GM19397 (cell line): Measurements from ENCODE around the gene SLC10A4.
"Not testable (repeated sequence)": the region's sequence is repeated elsewhere in the genome, so short reads cannot be mapped to it uniquely, and the experiment has no call there.

Source experiments
- ATAC-seq: cut with Tn5 transposase; IDR thresholded peaks from one replicate; pipeline ENCODE4 v1.9.1; 2021; ENCODE audit warnings: mild to moderate bottlenecking, moderate library complexity; ENCODE audit not compliant: unreplicated experiment

SLC10A4 gene, protein sequence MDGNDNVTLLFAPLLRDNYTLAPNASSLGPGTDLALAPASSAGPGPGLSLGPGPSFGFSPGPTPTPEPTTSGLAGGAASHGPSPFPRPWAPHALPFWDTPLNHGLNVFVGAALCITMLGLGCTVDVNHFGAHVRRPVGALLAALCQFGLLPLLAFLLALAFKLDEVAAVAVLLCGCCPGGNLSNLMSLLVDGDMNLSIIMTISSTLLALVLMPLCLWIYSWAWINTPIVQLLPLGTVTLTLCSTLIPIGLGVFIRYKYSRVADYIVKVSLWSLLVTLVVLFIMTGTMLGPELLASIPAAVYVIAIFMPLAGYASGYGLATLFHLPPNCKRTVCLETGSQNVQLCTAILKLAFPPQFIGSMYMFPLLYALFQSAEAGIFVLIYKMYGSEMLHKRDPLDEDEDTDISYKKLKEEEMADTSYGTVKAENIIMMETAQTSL

DNA sequence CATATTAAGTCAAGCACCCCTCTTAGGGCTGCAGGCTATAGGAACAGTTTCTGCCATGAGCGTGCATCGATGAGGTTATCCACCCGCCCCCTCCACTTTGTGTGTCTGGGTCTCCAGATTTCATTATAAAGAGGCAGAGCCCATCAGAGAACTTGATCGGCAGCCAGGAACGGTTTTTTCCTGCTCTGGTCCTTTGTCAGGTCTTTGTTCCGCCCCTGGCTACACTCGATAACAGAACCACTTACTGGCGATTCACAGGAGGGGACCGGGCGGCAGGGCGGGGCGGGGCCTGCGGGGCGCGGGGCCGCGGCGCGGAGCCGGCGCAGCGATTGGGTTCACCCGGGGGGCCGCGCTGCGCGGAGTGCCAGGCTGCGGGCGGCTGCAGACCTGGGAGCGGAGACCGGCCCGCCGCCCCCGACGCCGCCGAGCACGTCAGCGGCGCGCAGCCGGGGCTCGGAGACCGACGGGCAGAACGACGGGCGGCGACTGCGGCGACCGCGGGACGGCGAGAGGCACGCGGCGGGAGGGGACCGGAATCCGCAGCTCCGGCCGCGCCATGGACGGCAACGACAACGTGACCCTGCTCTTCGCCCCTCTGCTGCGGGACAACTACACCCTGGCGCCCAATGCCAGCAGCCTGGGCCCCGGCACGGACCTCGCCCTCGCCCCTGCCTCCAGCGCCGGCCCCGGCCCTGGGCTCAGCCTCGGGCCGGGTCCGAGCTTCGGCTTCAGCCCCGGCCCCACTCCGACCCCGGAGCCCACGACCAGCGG lies at the start of gene SLC10A4:
Gene SLC10A4, plus strand, starts transcription at position 338 of the 771 bp plus-strand sequence. Its CDS starts 219 bp downstream, at position 557.
- ATAC-seq = no peak

GRCh38 chr4:48436318-48436717 lies 46.8 kb upstream of the SLC10A4 start:
- ATAC-seq = no peak

- ATAC-seq = no peak
These were observed 43.2 kb upstream of the SLC10A4 start for GRCh38 chr4:48439988-48440387.

GRCh38 chr4:48440914-48441313 lies 42.2 kb upstream of the SLC10A4 start:
- ATAC-seq = not testable (repeated sequence)

DNA sequence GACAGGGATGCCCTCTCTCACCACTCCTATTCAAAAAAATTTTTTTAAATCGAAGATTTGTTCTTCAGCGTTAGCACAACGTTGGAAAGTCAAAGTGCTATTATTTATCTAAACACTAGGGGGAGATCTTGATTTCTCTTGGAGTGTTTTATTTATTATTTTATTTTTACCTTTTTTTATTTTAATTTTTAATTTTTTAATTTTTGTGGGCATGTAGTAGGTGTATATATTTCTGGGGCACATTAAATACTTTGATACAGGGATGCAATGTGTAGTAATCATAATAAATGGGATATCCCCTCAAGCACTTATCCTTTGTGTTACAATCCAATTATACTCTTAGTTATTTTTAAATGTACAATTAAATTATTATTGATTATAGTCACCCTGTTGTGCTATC lies 37.4 kb upstream of the SLC10A4 start:
- no peak for ATAC-seq

DNA sequence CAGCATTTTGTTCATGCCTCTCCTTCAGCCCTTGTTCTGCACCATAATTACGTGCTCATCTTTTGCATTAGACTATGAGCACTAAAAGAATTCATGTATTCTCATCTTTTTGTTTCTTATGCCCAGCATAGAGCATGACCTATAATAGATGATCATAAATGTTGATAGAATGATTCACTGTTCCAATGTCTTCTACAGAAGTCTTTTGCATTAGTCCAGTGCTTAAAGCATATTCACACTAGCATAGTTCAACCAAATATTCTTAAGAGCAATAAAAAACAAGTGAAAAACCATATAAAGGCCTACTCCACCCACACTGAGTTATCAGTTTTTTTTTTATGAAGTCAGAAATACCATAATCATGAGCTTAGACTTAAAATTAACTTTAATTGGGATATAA lies 36.5 kb upstream of the SLC10A4 start:
- no peak for ATAC-seq

DNA sequence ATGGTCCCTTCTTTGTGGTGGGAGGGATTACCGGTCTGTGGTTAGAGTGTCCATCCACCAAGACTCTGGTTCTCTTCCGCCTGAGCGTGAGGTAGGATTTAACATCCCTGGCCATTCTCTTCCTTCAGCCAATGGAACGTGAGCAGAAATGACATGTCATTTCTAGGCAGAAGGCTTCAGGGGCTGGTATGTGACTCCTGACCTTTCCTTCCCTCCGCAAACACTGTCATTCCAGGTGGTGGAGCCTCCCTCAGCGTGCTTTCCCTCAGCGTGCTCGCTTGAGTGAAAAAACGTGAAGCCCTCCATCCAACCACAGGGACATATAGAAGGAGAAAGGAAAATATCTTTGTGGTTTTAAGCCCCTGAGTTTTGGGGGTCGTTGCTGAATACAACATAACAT lies 34.0 kb upstream of the SLC10A4 start:
- no peak for ATAC-seq

DNA sequence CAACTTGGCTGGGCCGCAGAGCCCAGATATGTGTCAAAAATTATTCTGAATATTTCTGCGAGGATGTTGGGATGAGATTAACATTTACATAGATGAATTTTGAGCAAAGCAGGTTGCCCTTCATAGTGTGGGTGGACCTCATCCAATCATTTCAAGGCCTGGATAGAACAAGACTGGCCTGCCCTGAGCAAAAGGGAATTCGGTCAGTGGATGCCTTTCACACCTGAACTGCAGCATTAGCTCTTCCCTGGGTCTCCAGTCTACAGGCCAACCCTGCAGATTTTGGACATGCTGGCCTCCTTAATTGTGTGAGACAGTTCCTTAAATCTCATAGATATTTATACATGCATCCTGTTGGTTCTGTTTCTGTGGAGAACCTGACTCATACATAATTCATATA lies 32.4 kb upstream of the SLC10A4 start:
- no peak for ATAC-seq

DNA sequence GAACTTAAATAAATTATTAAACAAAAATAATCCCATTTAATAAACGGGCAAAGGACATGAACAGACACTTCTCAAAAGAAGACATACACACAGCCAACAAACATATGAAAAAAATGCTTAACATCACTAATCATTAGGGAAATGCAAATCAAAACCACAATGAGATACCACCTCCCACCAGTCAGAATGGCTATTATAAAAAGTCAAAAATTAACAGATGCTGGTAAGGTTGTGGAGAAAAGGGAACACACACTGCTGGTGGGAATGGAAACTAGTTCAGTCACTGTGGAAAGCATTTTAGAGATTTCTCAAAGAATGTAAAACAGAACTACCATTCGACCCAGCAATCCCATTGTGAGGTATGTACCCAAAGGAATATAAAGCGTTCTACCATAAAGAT lies 31.5 kb upstream of the SLC10A4 start:
- ATAC-seq = not testable (repeated sequence)

DNA sequence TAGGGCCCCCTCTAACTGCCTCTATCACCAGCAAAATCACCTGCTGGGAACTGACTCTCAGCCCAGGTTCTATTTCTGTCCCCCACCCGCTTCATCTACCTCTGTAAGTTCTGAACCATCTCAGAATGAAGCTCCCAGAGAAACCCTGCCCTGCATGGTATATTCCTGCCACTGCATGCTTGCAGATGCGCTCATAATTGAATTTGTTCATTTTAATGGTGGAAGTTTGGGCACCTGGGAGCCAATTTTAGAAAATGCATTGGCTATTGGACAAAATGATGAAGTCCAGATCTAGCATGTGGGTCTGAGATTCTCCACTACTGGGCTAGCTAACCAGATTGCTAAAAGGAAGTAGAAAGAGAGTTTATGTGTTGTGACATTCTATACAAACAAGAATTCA lies 28.6 kb upstream of the SLC10A4 start:
- no peak for ATAC-seq

- no peak for ATAC-seq
These were observed 22.1 kb upstream of the SLC10A4 start for GRCh38 chr4:48461000-48461399.

- ATAC-seq = no peak
These were observed 20.8 kb upstream of the SLC10A4 start for GRCh38 chr4:48462363-48462762.

DNA sequence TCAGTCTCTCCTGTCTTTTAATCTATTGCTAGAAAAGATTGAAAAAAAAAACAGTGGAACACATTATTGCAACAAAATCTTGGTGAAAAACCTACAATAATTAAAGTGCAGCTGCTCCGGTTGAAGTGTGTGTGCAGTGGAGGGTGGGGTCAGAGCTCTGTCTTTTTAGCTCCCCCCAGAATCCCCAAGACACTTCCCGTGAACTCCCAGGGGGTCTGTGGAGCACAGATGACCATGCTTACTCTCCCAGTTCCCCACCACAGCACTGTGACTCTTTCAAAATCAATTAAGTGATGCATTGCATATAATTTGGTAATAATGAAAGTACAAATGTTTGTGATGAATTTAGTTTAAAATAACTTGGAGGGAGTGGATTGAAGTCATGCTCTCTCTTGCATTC lies 15.7 kb upstream of the SLC10A4 start:
- ATAC-seq = no peak

GRCh38 chr4:48467891-48468290 lies 15.3 kb upstream of the SLC10A4 start:
- ATAC-seq = no peak

DNA sequence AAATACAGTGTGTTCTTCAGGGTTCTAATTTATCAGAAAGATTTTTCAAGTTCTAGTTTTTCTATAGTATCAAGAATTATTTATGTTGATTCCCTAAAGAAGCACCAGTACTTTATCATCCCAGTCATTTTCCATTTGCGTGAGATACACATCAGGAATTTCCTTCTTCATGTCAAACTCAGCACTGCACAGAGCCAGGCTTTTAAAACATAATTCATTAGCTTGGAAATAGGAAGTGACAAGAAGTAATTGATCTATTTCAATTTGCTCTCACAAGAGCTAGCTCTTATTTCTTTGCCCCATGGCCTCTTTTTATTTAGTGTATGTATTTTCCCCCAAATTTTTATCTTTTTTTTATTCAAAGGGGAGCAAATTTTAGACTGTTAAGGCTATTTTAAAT lies 13.0 kb upstream of the SLC10A4 start:
- ATAC-seq = no peak

GRCh38 chr4:48470570-48470969 lies 12.6 kb upstream of the SLC10A4 start:
- ATAC-seq = no peak

- ATAC-seq = no peak
These were observed 10.3 kb upstream of the SLC10A4 start for GRCh38 chr4:48472794-48473193.

- no peak for ATAC-seq
These were observed 7.4 kb upstream of the SLC10A4 start for GRCh38 chr4:48475770-48476169.

- ATAC-seq = no peak
These were observed 4.9 kb upstream of the SLC10A4 start for GRCh38 chr4:48478273-48478672.

GRCh38 chr4:48481581-48481980 lies 1.6 kb upstream of the SLC10A4 start:
- no peak for ATAC-seq

- no peak for ATAC-seq
These were observed 792 bp downstream of the SLC10A4 start for GRCh38 chr4:48483777-48484493.
